ENCODE data around the gene AHNAK. TPM values are rescaled to one million over a fixed set of nuclear protein-coding genes. Genes with fewer than 3 reads are reported as not detected.

AHNAK gene
- total and polyA plus RNA-seq, 9 donors, result 203 to 411 (median 316) TPM

DNA sequence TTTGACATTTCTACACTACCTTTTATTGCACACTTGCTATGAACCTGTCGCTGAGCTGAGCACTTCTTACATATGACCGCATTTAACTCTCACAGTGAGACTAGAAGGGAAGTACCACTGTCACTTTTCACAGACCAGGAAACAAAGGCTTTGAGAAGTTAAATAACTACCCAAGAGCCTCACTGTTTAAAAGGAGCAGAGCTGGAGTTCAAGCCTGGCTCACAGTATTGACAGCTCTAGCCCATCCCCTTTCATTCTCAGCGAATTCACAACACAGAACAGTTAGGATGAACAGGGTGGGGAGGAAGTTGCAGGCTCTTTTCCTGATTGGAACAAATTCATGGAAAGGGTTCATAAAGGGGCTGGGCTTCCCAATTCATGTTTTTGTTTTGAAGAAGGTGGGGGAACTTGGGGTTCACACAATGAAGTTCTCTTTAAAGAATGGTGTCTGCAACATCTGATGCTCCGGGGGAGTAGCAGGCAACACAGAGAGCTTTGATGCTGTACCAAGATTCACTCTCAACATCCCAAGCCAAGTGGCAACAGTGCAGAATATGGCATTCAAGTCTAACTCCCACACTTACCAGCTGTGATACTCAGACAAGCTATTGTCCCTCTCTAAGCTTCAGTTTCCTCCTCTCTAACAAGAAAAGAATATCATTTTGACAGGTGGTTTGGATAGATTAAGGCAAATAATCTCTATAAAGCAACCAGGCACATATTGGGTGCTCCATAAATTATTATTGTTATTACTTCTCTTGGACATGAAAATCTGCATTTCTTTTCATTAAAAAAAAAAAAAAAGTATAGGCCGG, 110.6 kb downstream of the AHNAK start:
- peaks cover 19% of the 10 kb centered on the region for H3K4me1 ChIP-seq (ENCODE audit: control insufficient read depth, insufficient read depth, low read length)
- H3K4me3 ChIP-seq (ENCODE audit: low read length), result no peak overlapping the region
- no peaks in the 10 kb centered on the region for H3K36me3 ChIP-seq (ENCODE audit: control insufficient read depth, insufficient read depth, low read length)
- H3K27me3 ChIP-seq (ENCODE audit: control insufficient read depth, insufficient read depth, low read length), result no peaks in the 10 kb centered on the region
- DNase-seq, result peak; percentile 55
- WGBS (ENCODE audit: insufficient coverage), result 48% methylated on average over 3 of the region's 5 CpGs
- H3K27ac ChIP-seq (ENCODE audit: low read length), result peak overlapping the region; percentile 35
- H3K9me3 ChIP-seq (replicated peaks; ENCODE audit: control insufficient read depth, low read depth, low read length), result no peaks in the 10 kb centered on the region

DNA sequence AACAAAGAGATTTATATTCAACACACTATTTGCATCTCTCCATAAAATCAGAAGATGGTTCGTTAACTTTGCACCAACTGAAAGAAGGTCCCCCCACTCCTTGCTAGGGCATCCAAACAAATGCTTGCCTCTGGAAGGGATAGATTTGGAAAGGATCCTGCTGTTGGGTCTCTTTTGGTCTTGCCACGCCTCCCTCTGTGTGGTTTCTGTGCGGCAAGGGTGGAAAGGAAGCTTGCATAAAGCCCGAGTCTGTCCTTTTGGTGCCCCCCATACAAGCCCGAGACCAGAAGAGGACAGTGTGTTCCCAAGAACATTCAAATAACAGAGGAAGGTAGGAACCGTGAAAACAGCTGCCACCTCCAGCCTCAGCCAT, 112.7 kb downstream of the AHNAK start:
- no peak for DNase-seq
- H3K27ac ChIP-seq (ENCODE audit: low read length), result peak overlapping the region; percentile 29
- no peaks in the 10 kb centered on the region for H3K27me3 ChIP-seq (ENCODE audit: control insufficient read depth, insufficient read depth, low read length)
- H3K4me3 ChIP-seq (ENCODE audit: low read length), result no peak overlapping the region
- 78% methylated on average over 2 of the region's 6 CpGs for WGBS (ENCODE audit: insufficient coverage)
- no peaks in the 10 kb centered on the region for H3K36me3 ChIP-seq (ENCODE audit: control insufficient read depth, insufficient read depth, low read length)
- H3K4me1 ChIP-seq (ENCODE audit: control insufficient read depth, insufficient read depth, low read length), result peaks cover 18% of the 10 kb centered on the region
- peaks cover 3% of the 10 kb centered on the region for H3K9me3 ChIP-seq (replicated peaks; ENCODE audit: control insufficient read depth, low read depth, low read length)

DNA sequence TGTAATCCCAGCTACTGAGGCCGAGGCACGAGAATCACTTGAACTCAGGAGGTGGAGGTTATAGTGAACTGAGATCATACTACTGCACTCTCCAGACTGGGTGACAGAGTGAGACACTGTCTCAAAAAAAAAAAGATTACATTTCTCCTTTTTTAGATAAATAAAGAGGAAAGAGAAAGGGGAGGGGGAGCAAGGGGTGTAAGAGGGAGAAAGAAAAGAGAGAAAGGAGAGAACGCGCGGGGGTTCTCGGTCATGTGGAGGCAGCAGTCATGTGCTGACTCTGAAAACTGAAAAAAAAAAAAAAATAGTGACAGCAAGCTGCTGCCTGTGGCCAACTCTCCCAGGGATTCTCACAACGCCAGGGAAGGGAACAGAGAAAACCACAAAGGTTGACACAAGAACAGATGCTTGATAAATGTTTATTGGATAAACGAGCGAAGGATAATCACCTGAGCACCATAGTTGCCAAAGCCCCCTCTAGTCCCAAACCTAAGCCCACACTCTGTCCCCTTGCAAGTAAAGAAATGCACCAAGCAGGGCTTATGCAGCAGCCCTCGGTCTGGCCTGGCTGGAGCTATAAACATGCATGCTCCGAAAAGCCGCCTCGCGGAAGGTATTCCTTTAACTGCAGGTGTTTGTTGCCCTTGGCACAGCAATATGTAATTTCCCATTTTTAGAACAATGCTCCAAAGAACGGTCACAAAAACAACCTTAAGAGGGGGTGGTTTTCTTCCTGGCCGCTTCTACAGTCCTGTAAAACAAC, 113.3 kb downstream of the AHNAK start:
- H3K4me1 ChIP-seq (ENCODE audit: control insufficient read depth, insufficient read depth, low read length), result peaks cover 18% of the 10 kb centered on the region
- H3K4me3 ChIP-seq (ENCODE audit: low read length), result no peak overlapping the region
- no peaks in the 10 kb centered on the region for H3K36me3 ChIP-seq (ENCODE audit: control insufficient read depth, insufficient read depth, low read length)
- no peak overlapping the region for H3K27ac ChIP-seq (ENCODE audit: low read length)
- DNase-seq, result no peak
- peaks cover 3% of the 10 kb centered on the region for H3K9me3 ChIP-seq (replicated peaks; ENCODE audit: control insufficient read depth, low read depth, low read length)
- 52% methylated on average over 5 of the region's 16 CpGs for WGBS (ENCODE audit: insufficient coverage)
- H3K27me3 ChIP-seq (ENCODE audit: control insufficient read depth, insufficient read depth, low read length), result no peaks in the 10 kb centered on the region

DNA sequence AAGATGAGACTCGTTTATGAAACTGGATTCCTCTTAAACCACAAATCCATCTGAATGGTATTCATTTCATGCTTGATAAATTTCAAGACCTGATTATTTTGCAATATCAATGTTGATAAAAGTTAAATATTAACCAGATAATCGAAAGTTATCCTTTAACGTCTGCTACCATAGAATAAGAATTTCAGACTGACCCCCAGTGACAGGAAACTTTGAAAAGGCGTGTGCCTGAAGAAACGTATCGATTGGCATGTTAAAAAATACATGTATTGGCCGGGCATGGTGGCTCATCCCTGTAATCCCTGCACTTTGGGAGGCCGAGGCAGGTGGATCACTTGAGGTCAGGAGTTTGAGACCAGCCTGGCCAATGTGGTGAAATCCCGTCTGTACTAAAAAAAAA, 113.9 kb downstream of the AHNAK start:
- no peak overlapping the region for H3K4me3 ChIP-seq (ENCODE audit: low read length)
- DNase-seq, result no peak
- 90% methylated on average over 4 of the region's 9 CpGs for WGBS (ENCODE audit: insufficient coverage)
- H3K27me3 ChIP-seq (ENCODE audit: control insufficient read depth, insufficient read depth, low read length), result no peaks in the 10 kb centered on the region
- no peaks in the 10 kb centered on the region for H3K36me3 ChIP-seq (ENCODE audit: control insufficient read depth, insufficient read depth, low read length)
- peaks cover 18% of the 10 kb centered on the region for H3K4me1 ChIP-seq (ENCODE audit: control insufficient read depth, insufficient read depth, low read length)
- no peak overlapping the region for H3K27ac ChIP-seq (ENCODE audit: low read length)
- H3K9me3 ChIP-seq (replicated peaks; ENCODE audit: control insufficient read depth, low read depth, low read length), result peaks cover 3% of the 10 kb centered on the region

DNA sequence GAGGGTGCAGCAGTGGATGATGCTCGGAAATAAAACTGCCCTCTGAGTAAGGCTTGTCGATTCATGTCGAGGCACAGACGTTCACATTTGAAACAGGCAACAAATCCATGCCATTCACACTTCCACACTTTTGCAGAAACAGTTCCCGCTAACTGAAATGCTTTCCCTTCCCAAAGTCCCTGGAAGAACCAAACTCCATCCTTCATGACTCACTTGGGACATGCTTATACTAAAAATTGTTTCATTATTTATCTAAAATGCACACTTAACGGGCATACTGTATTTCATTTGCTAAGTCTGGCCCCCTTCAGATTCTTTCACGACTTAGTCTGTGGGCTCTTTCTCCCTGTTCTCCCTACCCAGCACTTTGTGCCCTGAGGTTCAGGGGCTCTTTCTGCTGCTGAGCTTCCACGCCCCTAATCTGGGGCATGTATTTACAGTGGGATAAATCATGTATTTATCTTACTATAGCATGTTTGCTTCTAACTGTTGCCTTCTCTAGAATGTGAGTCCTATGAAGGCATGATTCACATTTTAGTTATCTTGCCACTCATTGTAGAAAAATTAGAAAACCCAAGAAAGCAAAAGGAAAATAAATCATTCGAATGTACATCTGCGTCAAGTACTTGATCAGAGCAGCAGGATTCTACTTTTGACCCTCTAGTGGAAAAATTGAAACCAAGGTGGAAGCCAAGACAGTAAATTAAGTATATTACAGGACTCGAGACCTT, 115.3 kb downstream of the AHNAK start:
- H3K36me3 ChIP-seq (ENCODE audit: control insufficient read depth, insufficient read depth, low read length), result no peaks in the 10 kb centered on the region
- 32% methylated on average over 7 of the region's 11 CpGs for WGBS (ENCODE audit: insufficient coverage)
- peak overlapping the region; percentile 22 for H3K27ac ChIP-seq (ENCODE audit: low read length)
- peaks cover 3% of the 10 kb centered on the region for H3K9me3 ChIP-seq (replicated peaks; ENCODE audit: control insufficient read depth, low read depth, low read length)
- H3K27me3 ChIP-seq (ENCODE audit: control insufficient read depth, insufficient read depth, low read length), result no peaks in the 10 kb centered on the region
- peaks cover 18% of the 10 kb centered on the region for H3K4me1 ChIP-seq (ENCODE audit: control insufficient read depth, insufficient read depth, low read length)
- no peak overlapping the region for H3K4me3 ChIP-seq (ENCODE audit: low read length)
- peak; percentile 54 for DNase-seq

DNA sequence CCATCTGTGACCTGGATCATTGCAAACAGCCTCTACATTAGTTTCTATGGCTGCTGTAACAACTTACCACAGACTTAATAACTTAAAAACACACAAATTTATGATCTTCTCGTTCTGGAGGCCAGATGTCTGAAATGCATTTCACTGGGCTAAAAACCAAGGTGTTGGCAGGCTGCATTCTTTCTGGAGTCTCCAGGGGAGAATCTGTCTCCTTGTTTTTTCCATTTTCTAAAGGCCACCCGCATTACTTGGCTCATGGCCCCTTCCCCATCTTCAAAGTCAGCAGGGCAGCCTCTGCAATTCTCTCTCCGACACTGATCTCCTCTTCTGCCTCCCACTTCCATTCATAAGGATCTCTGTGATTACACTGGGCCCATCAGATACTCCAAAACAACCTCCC, 116.2 kb downstream of the AHNAK start:
- H3K27ac ChIP-seq (ENCODE audit: low read length), result peak overlapping the region; percentile 9
- DNase-seq, result peak; percentile 87
- no peaks in the 10 kb centered on the region for H3K27me3 ChIP-seq (ENCODE audit: control insufficient read depth, insufficient read depth, low read length)
- H3K9me3 ChIP-seq (replicated peaks; ENCODE audit: control insufficient read depth, low read depth, low read length), result peaks cover 3% of the 10 kb centered on the region
- 18% methylated on average over 3 of the region's 3 CpGs for WGBS (ENCODE audit: insufficient coverage)
- no peak overlapping the region for H3K4me3 ChIP-seq (ENCODE audit: low read length)
- peaks cover 13% of the 10 kb centered on the region for H3K4me1 ChIP-seq (ENCODE audit: control insufficient read depth, insufficient read depth, low read length)
- no peaks in the 10 kb centered on the region for H3K36me3 ChIP-seq (ENCODE audit: control insufficient read depth, insufficient read depth, low read length)

DNA sequence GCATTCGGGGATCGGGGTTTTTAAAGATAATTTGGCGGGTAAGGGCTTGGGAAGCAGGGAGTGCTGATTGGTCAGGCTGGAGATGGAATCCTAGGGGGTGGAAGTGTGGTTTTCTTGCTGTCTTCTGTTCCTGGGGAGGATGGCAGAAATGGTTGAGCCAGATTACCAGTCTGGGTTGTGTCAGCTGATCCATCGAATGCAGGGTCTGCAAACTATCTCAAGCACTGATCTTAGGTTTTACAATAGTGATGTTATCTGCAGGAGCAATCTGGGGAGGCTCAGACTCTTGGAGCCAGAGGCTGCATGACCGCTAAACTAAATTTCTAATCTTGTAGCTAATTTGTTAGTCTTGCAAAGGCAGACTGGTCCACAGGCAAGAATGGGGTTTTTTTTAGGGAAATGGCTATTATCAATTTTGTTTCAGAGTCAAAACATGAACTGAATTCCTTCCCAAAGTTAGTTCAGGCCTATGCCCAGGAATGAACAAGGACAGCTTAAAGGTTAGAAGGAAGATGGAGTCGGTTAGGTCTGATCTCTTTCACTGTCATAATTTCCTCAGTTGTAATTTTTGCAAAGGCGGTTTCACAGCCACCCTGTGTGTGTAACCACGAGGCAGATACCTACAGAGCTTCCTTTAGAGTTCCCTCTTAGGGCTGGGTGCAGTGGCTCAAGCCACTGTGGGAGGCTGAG, 117.6 kb downstream of the AHNAK start:
- 64% methylated on average over 4 of the region's 8 CpGs for WGBS (ENCODE audit: insufficient coverage)
- peaks cover 17% of the 10 kb centered on the region for H3K4me1 ChIP-seq (ENCODE audit: control insufficient read depth, insufficient read depth, low read length)
- peaks cover 3% of the 10 kb centered on the region for H3K9me3 ChIP-seq (replicated peaks; ENCODE audit: control insufficient read depth, low read depth, low read length)
- no peak for DNase-seq
- no peak overlapping the region for H3K4me3 ChIP-seq (ENCODE audit: low read length)
- H3K27ac ChIP-seq (ENCODE audit: low read length), result no peak overlapping the region
- no peaks in the 10 kb centered on the region for H3K27me3 ChIP-seq (ENCODE audit: control insufficient read depth, insufficient read depth, low read length)
- H3K36me3 ChIP-seq (ENCODE audit: control insufficient read depth, insufficient read depth, low read length), result no peaks in the 10 kb centered on the region

DNA sequence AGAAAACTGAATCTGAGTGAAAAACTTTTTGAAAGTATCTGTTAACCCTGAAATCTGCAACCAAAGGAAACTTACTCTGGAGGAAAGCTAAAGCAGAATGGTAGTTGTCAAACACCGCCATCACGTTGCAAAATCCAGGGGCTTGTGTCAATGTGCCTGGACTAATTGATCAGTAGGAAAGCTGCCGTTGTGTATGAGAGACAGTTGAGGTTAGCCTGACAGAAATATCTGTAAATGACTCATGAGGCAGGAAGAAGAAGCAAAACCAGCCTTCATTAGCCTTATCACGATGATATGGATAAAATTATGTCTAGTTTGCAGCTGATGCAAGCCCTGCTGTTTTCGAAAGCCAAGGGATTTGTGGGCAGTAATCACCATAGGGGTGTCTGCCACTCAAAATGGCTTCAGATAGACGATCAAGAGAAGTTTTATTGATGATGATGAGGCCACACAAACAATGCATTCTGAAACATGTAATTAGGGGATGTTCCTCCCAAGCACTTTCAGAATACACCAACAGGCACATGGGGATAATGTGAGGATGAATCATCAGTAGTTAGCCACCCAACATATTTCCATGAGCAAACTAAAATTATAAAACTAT, 118.9 kb downstream of the AHNAK start:
- Histone ChIP-seq H3K27ac (ENCODE audit: low read length) (no peak overlapping the region), H3K36me3 (ENCODE audit: control insufficient read depth, insufficient read depth, low read length) (no peaks in the 10 kb centered on the region), H3K4me3 (ENCODE audit: low read length) (no peak overlapping the region), H3K4me1 (ENCODE audit: control insufficient read depth, insufficient read depth, low read length) (peaks cover 17% of the 10 kb centered on the region), H3K27me3 (ENCODE audit: control insufficient read depth, insufficient read depth, low read length) (no peaks in the 10 kb centered on the region), H3K9me3 (replicated peaks; ENCODE audit: control insufficient read depth, low read depth, low read length) (peaks cover 3% of the 10 kb centered on the region)
- WGBS (ENCODE audit: insufficient coverage), result 83% methylated on average over 3 of the region's 6 CpGs
- no peak for DNase-seq

DNA sequence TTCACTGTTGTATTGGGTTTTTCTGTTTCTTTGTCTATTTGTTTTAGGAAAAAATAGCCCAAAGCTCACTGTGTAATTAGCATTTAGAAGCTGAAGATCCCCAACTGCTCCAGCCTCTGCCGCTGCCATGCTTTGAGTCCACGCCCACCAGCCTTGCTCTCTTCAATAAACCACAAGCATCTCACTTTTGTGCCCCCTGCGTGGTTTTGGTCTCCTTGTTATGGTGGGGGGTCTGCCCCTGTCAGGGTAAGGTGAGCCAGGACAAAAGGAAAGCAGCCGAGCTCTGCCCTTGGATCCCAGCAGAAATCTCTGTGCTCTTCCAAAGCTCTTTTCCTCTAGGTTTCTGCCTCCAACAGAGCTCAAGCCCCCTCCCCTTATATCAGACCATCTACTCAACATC, 123.6 kb downstream of the AHNAK start:
- H3K9me3 ChIP-seq (replicated peaks; ENCODE audit: control insufficient read depth, low read depth, low read length), result no peaks in the 10 kb centered on the region
- no peaks in the 10 kb centered on the region for H3K27me3 ChIP-seq (ENCODE audit: control insufficient read depth, insufficient read depth, low read length)
- no peak overlapping the region for H3K4me3 ChIP-seq (ENCODE audit: low read length)
- peaks cover 30% of the 10 kb centered on the region for H3K4me1 ChIP-seq (ENCODE audit: control insufficient read depth, insufficient read depth, low read length)
- no peak for DNase-seq
- H3K36me3 ChIP-seq (ENCODE audit: control insufficient read depth, insufficient read depth, low read length), result no peaks in the 10 kb centered on the region
- 50% methylated on average over 1 of the region's 4 CpGs for WGBS (ENCODE audit: insufficient coverage)
- H3K27ac ChIP-seq (ENCODE audit: low read length), result no peak overlapping the region
